ENCODE data around the gene LCAT. TPM values are rescaled to one million over a fixed set of nuclear protein-coding genes. Genes with fewer than 3 reads are reported as not detected.
A peak's percentile ranks its signal among the peaks of the same experiment; 100 is the strongest.

LCAT gene
- total and polyA plus RNA-seq, 9 of the 15 experiments (the other 6 are each of a cell fraction or from before 2014, with no cell fraction given): 0.46 to 21.0 (median 5.0) TPM

DNA sequence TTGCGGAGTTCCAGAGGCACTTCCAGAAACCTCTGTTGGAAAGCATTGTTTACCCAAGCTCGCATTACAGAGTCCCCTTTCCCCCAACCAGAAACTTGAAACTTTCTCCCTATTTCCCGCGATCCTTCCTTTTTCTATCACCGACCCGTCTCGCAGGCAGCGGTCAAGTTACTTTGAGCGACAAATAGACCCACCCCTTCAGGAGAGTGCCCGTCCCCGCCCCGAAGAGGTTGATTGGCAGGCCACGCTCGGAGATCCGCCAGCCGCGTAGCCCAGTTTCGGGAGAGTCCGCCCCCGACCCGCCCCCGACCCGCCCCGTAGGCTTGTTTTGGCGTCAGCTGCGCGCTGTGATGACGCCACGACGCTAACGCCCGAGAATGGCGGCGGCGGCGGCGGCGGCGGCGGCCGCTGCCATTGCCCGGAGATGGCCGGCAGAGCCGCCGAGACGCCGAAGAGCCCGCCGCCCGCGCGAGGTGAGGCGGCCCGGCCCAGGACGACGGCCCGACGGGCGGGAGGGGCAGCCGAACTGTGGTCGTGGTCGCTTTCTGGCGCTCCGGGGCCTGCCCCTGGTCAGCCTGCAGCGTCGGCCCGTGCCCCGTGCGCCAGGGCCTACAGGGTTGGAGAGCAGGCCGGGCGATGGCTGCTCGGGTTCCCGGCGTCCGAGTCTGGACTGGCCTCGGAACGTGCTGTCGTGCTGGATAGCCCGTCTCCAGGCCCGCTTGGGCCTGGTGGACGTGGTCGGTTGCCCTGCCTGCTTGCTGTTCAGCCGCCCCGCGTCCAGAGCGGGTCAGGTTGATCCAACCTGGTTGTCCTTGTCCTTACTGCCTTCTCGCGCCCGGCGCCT lies 50.8 kb downstream of the LCAT start, which contains the start of gene PSKH1 (continued):
- TF ChIP-seq TOE1 (IDR thresholded peaks at IDR 0.05; ENCODE audit: borderline replicate concordance): no peak
- TF ChIP-seq TOE1 (CRISPR knock-in tag; IDR thresholded peaks at IDR 0.05; ENCODE audit: borderline replicate concordance, low read depth): peak; percentile 71; the same call in 1 of the 2 replicates
- peak; percentile 25; the same call in 1 of the 2 replicates for TF ChIP-seq EGR1 (conservative IDR thresholded peaks at IDR 0.05)
- no peak for TF ChIP-seq FOXK1 (CRISPR knock-in tag; IDR thresholded peaks at IDR 0.05; ENCODE audit: borderline replicate concordance)
- no peak for TF ChIP-seq MIER1 (IDR thresholded peaks at IDR 0.05; ENCODE audit: low read depth)
- TF ChIP-seq, protein P1, sequence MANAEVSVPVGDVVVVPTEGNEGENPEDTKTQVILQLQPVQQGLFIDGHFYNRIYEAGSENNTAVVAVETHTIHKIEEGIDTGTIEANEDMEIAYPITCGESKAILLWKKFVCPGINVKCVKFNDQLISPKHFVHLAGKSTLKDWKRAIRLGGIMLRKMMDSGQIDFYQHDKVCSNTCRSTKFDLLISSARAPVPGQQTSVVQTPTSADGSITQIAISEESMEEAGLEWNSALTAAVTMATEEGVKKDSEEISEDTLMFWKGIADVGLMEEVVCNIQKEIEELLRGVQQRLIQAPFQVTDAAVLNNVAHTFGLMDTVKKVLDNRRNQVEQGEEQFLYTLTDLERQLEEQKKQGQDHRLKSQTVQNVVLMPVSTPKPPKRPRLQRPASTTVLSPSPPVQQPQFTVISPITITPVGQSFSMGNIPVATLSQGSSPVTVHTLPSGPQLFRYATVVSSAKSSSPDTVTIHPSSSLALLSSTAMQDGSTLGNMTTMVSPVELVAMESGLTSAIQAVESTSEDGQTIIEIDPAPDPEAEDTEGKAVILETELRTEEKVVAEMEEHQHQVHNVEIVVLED (CRISPR knock-in tag; IDR thresholded peaks at IDR 0.05): peak; percentile 94
- TF ChIP-seq GABPB1 (CRISPR knock-in tag; IDR thresholded peaks at IDR 0.05): peak; percentile 47; the same call in 1 of the 2 replicates
- TF ChIP-seq HDAC1 (IDR thresholded peaks at IDR 0.05): peak in 1 of 2 experiments; percentile 79; a peak in 2 of 4 replicates
- no peak for TF ChIP-seq ZNF764 (CRISPR knock-in tag; IDR thresholded peaks at IDR 0.05; ENCODE audit: low read depth)
- TF ChIP-seq, protein P2, sequence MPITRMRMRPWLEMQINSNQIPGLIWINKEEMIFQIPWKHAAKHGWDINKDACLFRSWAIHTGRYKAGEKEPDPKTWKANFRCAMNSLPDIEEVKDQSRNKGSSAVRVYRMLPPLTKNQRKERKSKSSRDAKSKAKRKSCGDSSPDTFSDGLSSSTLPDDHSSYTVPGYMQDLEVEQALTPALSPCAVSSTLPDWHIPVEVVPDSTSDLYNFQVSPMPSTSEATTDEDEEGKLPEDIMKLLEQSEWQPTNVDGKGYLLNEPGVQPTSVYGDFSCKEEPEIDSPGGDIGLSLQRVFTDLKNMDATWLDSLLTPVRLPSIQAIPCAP (CRISPR knock-in tag; IDR thresholded peaks at IDR 0.05; ENCODE audit: borderline replicate concordance): no peak
- TF ChIP-seq, protein P3, sequence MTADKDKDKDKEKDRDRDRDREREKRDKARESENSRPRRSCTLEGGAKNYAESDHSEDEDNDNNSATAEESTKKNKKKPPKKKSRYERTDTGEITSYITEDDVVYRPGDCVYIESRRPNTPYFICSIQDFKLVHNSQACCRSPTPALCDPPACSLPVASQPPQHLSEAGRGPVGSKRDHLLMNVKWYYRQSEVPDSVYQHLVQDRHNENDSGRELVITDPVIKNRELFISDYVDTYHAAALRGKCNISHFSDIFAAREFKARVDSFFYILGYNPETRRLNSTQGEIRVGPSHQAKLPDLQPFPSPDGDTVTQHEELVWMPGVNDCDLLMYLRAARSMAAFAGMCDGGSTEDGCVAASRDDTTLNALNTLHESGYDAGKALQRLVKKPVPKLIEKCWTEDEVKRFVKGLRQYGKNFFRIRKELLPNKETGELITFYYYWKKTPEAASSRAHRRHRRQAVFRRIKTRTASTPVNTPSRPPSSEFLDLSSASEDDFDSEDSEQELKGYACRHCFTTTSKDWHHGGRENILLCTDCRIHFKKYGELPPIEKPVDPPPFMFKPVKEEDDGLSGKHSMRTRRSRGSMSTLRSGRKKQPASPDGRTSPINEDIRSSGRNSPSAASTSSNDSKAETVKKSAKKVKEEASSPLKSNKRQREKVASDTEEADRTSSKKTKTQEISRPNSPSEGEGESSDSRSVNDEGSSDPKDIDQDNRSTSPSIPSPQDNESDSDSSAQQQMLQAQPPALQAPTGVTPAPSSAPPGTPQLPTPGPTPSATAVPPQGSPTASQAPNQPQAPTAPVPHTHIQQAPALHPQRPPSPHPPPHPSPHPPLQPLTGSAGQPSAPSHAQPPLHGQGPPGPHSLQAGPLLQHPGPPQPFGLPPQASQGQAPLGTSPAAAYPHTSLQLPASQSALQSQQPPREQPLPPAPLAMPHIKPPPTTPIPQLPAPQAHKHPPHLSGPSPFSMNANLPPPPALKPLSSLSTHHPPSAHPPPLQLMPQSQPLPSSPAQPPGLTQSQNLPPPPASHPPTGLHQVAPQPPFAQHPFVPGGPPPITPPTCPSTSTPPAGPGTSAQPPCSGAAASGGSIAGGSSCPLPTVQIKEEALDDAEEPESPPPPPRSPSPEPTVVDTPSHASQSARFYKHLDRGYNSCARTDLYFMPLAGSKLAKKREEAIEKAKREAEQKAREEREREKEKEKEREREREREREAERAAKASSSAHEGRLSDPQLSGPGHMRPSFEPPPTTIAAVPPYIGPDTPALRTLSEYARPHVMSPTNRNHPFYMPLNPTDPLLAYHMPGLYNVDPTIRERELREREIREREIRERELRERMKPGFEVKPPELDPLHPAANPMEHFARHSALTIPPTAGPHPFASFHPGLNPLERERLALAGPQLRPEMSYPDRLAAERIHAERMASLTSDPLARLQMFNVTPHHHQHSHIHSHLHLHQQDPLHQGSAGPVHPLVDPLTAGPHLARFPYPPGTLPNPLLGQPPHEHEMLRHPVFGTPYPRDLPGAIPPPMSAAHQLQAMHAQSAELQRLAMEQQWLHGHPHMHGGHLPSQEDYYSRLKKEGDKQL (CRISPR knock-in tag; IDR thresholded peaks at IDR 0.05; ENCODE audit: borderline replicate concordance): no peak
- TF ChIP-seq PHF20 (IDR thresholded peaks at IDR 0.05; ENCODE audit: partially characterized antibody): peak; percentile 82
- TF ChIP-seq RFX1 (IDR thresholded peaks at IDR 0.05): no peak
- peak; percentile 11; the same call in 1 of the 2 replicates for TF ChIP-seq ZNF583 (CRISPR knock-in tag; IDR thresholded peaks at IDR 0.05)
- TF ChIP-seq PRPF4 (IDR thresholded peaks at IDR 0.05; ENCODE audit: insufficient read depth, low read depth, low read length, poor library complexity, severe bottlenecking): no peak
- no peak for TF ChIP-seq HDAC8 (tag; IDR thresholded peaks at IDR 0.05)
- TF ChIP-seq MAFG (tag; conservative IDR thresholded peaks at IDR 0.05): no peak
